Fibroblast of villous mesenchyme (primary cell): ENCODE measurements around the gene CLCN1. TPM values are rescaled to one million over a fixed set of nuclear protein-coding genes. Genes with fewer than 3 reads are reported as not detected.

Experiments
- DNase-seq: peaks from one replicate; pipeline ENCODE4 v3.0.0-alpha.2; 2010; ENCODE audit warnings: low read depth
- H3K4me3 ChIP-seq: 2 replicates; pipeline ENCODE4 v1.5.1; 2011; ENCODE audit warnings: low read depth, mild to moderate bottlenecking, low read length
- CTCF ChIP-seq: IDR thresholded peaks from 2 replicates; pipeline ENCODE4 v1.5.1; 2012; ENCODE audit warnings: low read depth, mild to moderate bottlenecking, low read length; ENCODE audit not compliant: insufficient read depth
- total RNA-seq: library from RNA; depleted of rRNA; stranded (reverse); fragments of >200 nt; gene quantifications from 2 replicates; pipeline ENCODE4 v1.2.3, GENCODE V29; 2012

Gene CLCN1
- total RNA-seq, 1 donor, result under 0.01 TPM

DNA sequence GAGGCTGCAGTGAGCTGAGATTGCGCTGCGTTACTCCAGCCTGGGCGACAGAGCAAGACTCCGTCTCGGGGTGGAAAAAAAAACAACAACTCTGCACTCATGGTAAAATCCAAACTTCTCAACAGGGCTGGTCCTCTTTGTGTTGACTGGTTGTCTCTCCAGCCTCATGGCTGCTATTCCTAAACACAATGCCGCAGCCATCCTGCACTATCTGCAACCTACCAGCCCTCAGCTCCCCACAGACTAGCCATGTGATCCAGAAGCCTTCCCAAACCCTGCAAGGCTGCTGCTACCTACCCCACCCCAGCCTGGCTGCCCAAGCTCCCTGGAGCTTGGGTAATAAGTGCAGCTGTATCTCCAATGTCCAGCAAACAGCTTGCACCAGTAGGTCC, 77.0 kb downstream of the CLCN1 start:
- TF ChIP-seq CTCF, result no peak
- no peak for DNase-seq
- no peak overlapping the region for H3K4me3 ChIP-seq

GRCh38 chr7:143393267-143394041, 77.5 kb downstream of the CLCN1 start:
- DNase-seq, result peak; percentile 54
- H3K4me3 ChIP-seq, result no peak overlapping the region
- TF ChIP-seq CTCF, result no peak

DNA sequence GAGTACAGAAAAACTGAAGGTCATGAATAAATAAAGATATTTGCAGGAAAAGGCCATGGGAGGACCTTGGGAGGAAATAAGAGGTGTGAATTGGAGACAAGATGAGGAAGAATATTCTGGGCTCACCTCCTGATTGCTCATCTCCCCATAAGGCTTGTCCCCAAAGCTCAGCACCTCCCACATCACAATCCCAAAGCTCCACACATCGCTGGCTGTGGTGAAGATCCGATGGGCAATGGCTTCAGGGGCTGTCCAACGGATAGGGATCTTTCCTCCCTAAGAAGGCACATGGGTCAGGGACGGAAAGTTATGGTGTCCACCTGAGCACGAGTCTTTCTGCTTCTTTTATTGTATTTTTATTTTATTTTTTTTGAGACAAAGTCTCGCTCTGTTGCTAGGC, 78.2 kb downstream of the CLCN1 start:
- DNase-seq, result no peak
- no peak overlapping the region for H3K4me3 ChIP-seq
- TF ChIP-seq CTCF, result no peak

GRCh38 chr7:143394777-143395176, 78.9 kb downstream of the CLCN1 start:
- H3K4me3 ChIP-seq, result no peak overlapping the region
- DNase-seq, result no peak
- TF ChIP-seq CTCF, result no peak

DNA sequence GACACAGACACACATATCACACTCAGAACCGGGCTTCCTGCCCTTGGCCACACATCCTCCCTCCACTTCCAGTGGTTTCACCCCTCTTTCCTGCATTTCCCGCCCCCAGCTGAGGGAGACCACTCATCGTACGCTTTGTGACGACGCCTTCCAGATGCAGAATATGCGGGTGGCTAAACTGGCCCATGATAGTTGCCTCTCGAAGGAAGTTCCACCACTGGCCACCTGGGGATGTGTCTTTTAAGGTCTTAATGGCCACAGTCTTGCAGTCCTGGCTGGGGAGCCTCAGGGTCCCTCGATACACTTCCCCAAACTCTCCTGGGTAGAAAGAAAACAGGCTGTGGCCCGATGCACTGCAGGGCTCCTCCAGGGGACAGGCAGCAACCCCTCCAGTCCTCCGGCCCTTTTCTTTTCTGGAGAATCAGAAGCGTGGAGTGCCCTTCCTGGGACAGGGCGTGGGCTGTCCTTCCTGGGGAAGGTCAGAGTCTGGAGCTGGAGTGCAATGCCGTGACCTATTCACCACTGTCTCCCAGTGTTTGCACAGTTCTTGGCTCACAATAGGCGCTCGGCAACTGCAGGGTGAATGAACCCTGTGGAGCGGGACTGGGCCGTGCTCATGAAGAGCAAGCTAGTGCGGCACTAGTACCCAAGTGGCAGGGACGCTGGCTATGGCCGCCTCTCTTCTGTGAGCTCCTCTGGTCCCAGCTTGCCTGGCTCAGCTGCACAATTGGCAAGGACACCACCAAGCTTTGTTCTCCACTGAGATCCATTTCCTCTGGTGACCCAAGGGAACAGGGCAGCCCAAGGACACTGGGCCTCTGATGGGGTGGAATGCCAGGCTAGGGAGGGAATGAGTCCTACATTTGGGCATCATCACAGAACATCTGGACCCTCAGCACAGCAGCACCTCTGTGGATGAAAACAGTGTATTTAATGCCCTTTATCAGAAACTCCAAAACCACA, 79.6 kb downstream of the CLCN1 start:
- TF ChIP-seq CTCF, result peak; percentile 26
- DNase-seq, result no peak
- H3K4me3 ChIP-seq, result no peak overlapping the region

DNA sequence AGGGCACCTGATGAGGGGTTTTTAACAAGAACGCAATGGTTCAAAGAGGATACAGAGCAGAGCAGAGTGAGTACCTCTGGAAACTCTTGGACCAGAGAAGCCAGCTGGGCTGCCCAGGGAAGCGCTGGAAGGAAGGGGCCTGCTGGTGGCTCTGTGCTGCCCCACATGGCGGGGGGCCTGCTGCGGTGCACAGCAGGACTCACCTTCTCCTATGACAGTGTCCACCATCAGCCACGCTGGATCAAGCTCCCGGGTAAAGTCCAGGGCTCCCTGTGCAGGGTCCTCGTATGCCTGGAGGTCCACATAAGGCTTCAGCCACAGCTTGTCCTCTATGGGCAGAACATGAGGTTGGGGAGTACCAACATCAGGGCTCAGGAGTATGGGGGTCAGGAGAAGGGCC, 80.3 kb downstream of the CLCN1 start:
- DNase-seq, result no peak
- no peak overlapping the region for H3K4me3 ChIP-seq
- no peak for TF ChIP-seq CTCF
